Stomach (tissue), 9 donors: Measurements from ENCODE around the gene PDE4B. TPM values are rescaled to one million over a fixed set of nuclear protein-coding genes. Genes with fewer than 3 reads are reported as not detected.

Experiments
- DNase-seq, 2 donors: peaks; one replicate each; pipeline versions ENCODE4 v3.0.0 to v3.0.0-alpha.2; 2013 to 2019
- H3K27ac ChIP-seq, 5 donors: fragments of 200-600 bp in 4 of 5; sonication (generic) in 4 of 5; one replicate each; pipeline ENCODE4 v1.5.1; 2013 to 2019; ENCODE audit warnings: mild to moderate bottlenecking in 1 of 5, moderate library complexity in 1 of 5
- H3K27me3 ChIP-seq, 3 donors: fragments of 200-600 bp; sonication (generic); one replicate each; pipeline ENCODE4 v1.5.1; 2017 to 2019; ENCODE audit warnings: mixed run types in 1 of 3
- H3K36me3 ChIP-seq, 4 donors: fragments of 200-600 bp; sonication (generic); 1 replicate in 3 of 4; 2 replicates in 1 of 4; pipeline ENCODE4 v1.5.1; 2016 to 2019
- H3K4me1 ChIP-seq, 4 donors: fragments of 200-600 bp; sonication (generic); one replicate each; pipeline ENCODE4 v1.5.1; 2016 to 2019
- H3K4me3 ChIP-seq, 4 donors: fragments of 200-600 bp; sonication (generic) in 3 of 4; one replicate each; pipeline ENCODE4 v1.5.1; 2016 to 2019; ENCODE audit warnings: mild to moderate bottlenecking in 1 of 4
- H3K9me3 ChIP-seq, 4 donors: fragments of 200-600 bp; sonication (generic); one replicate each; pipeline ENCODE4 v1.5.1; 2016 to 2019
- CTCF ChIP-seq, 7 experiments: fragments of 450-650 bp in 4 of 7; fragments of 200-600 bp in 3 of 7; sonication (generic) in 3 of 7; IDR thresholded peaks; one replicate each; pipeline ENCODE4 v1.5.1; 2016 to 2019; ENCODE audit warnings: antibody characterized with exemption in 7 of 7, control low read depth in 2 of 7, mild to moderate bottlenecking in 1 of 7
- EP300 ChIP-seq: sonication (generic); formaldehyde crosslinking; IDR thresholded peaks from one replicate; pipeline ENCODE4 v1.6.1; 2017; ENCODE audit warnings: antibody characterized with exemption
- POLR2A ChIP-seq, 4 donors: fragments of 450-650 bp; IDR thresholded peaks; one replicate each; pipeline ENCODE4 v1.6.1; 2016; ENCODE audit warnings: antibody characterized with exemption in 4 of 4, control low read depth in 2 of 4, mild to moderate bottlenecking in 1 of 4, moderate library complexity in 1 of 4
- POLR2AphosphoS5 ChIP-seq, 3 donors: sonication (generic); formaldehyde crosslinking; IDR thresholded peaks; one replicate each; pipeline ENCODE4 v1.6.1; 2016; ENCODE audit warnings: antibody characterized with exemption in 3 of 3
- WGBS, 5 donors: extraction: QIAGEN DNeasy Blood & Tissue Kit in 3 of 5; methylation state at CpG; one replicate each; pipeline versions ENCODE4 v1.1.5 to v1.1.7; 2013 to 2018; 5-methylcytosine and 5-hydroxymethylcytosine counted together
- intact Hi-C: fragments of 100-400 bp; cut with DNase I; formaldehyde crosslinking; loops from one replicate; pipeline ENCODE4 v1.15.1; 2023; ENCODE audit warnings: low total_unique reads
- polyA plus RNA-seq, 3 donors: library from polyadenylated mRNA; stranded (reverse); fragments of 200-250 nt; gene quantifications; one replicate each; pipeline ENCODE4 v1.2.3, GENCODE V29; 2013
- total RNA-seq, 5 donors: library from RNA; depleted of rRNA; stranded (reverse); fragments of >200 nt; gene quantifications; one replicate each; pipeline versions ENCODE4 v1.1.0 to v1.2.3, GENCODE V29; 2014 to 2016
- donor health status: healthy with polysubstance abuse.
- donor health status: Bipolar disorder and iron deficiency.
- donor health status: healthy.

PDE4B gene
- total and polyA plus RNA-seq, 8 donors, result 0.45 to 34.3 (median 3.2) TPM

GRCh38 chr1:66244429-66244828 is 451.7 kb downstream of the PDE4B start:
- Histone ChIP-seq H3K27me3 (no peaks in the 10 kb centered on the region), H3K9me3 (no peaks in the 10 kb centered on the region), H3K4me1 (peaks cover 0 to 23% (median 9%) of the 10 kb centered on the region in 4 donors), H3K27ac (no peak overlapping the region), H3K36me3 (no peaks in the 10 kb centered on the region), H3K4me3 (no peak overlapping the region)
- peak in 1 of 2 donors; percentile 60 for DNase-seq
- intact Hi-C loops, result loop anchor here (5.0 kb wide), 1 partner anchor 282 kb away; no protein-coding TSS in a partner anchor
- no peak for TF ChIP-seq POLR2AphosphoS5 (IDR thresholded peaks at IDR 0.05)
- no peak for TF ChIP-seq POLR2A (IDR thresholded peaks at IDR 0.05)
- no peak for TF ChIP-seq CTCF (IDR thresholded peaks at IDR 0.05)
- TF ChIP-seq EP300, result no peak
- WGBS, 5 donors, result 59 to 85% (median 81%) methylated on average over 3 of the region's 3 CpGs

- peaks cover 0 to 19% (median 9%) of the 10 kb centered on the region in 4 donors for H3K4me1 ChIP-seq
- intact Hi-C loops, result no loop called here
- DNase-seq, result no peak
- H3K36me3 ChIP-seq, result no peaks in the 10 kb centered on the region
- TF ChIP-seq POLR2A (IDR thresholded peaks at IDR 0.05) (no peak), CTCF (IDR thresholded peaks at IDR 0.05) (no peak), POLR2AphosphoS5 (IDR thresholded peaks at IDR 0.05) (no peak), EP300 (no peak)
- H3K9me3 ChIP-seq, result no peaks in the 10 kb centered on the region
- 72 to 88% (median 75%) methylated on average over 1 of the region's 1 CpG for WGBS, 5 donors
- H3K27me3 ChIP-seq, result no peaks in the 10 kb centered on the region
- H3K27ac ChIP-seq, result no peak overlapping the region
- no peak overlapping the region for H3K4me3 ChIP-seq
These were observed 453.0 kb downstream of the PDE4B start for GRCh38 chr1:66245691-66246090.

- Histone ChIP-seq H3K4me1 (peaks cover 0 to 17% (median 7%) of the 10 kb centered on the region in 4 donors), H3K27me3 (no peaks in the 10 kb centered on the region), H3K36me3 (no peaks in the 10 kb centered on the region), H3K27ac (no peak overlapping the region), H3K4me3 (no peak overlapping the region), H3K9me3 (no peaks in the 10 kb centered on the region)
- TF ChIP-seq CTCF (IDR thresholded peaks at IDR 0.05) (no peak), POLR2A (IDR thresholded peaks at IDR 0.05) (no peak), EP300 (no peak), POLR2AphosphoS5 (IDR thresholded peaks at IDR 0.05) (no peak)
- intact Hi-C loops, result no loop called here
- no peak for DNase-seq
- WGBS, 5 donors, result 63 to 75% (median 69%) methylated on average over 9 of the region's 9 CpGs
These were observed 453.9 kb downstream of the PDE4B start for GRCh38 chr1:66246351-66247269.

GRCh38 chr1:66247415-66248208 is 454.9 kb downstream of the PDE4B start:
- Histone ChIP-seq H3K27ac (peak overlapping the region in 1 of 5 donors; percentile 9), H3K4me3 (no peak overlapping the region), H3K27me3 (no peaks in the 10 kb centered on the region), H3K9me3 (no peaks in the 10 kb centered on the region), H3K36me3 (no peaks in the 10 kb centered on the region), H3K4me1 (peaks cover 0 to 12% (median 2%) of the 10 kb centered on the region in 4 donors)
- intact Hi-C loops, result no loop called here
- 84 to 92% (median 86%) methylated on average over 11 of the region's 11 CpGs for WGBS, 5 donors
- DNase-seq, result no peak
- TF ChIP-seq CTCF (IDR thresholded peaks at IDR 0.05) (no peak), EP300 (no peak), POLR2AphosphoS5 (IDR thresholded peaks at IDR 0.05) (no peak), POLR2A (IDR thresholded peaks at IDR 0.05) (no peak)
